DMS53 treated with DMSO at 0.1 percent for 48 hours (cell line): ENCODE results near the gene SH3BP2.
A peak's percentile ranks its signal among the peaks of the same experiment; 100 is the strongest.

ENCODE experiments used
- DNase-seq: peaks from one replicate; lab custom pipeline; 2025; ENCODE audit not compliant: unreplicated experiment; lab: John Stamatoyannopoulos, UW

SH3BP2 gene

GRCh38 chr4:2817701-2818350 lies 24.9 kb downstream of the SH3BP2 start:
- peak; percentile 62 for DNase-seq

GRCh38 chr4:2818351-2818939 lies 25.6 kb downstream of the SH3BP2 start:
- DNase-seq: no peak

- no peak for DNase-seq
Measured at GRCh38 chr4:2819244-2820215, 26.6 kb downstream of the SH3BP2 start.

GRCh38 chr4:2820216-2820982 lies 27.5 kb downstream of the SH3BP2 start:
- no peak for DNase-seq

GRCh38 chr4:2822461-2823300 lies 29.8 kb downstream of the SH3BP2 start:
- DNase-seq: no peak

GRCh38 chr4:2823301-2823670 lies 30.4 kb downstream of the SH3BP2 start:
- no peak for DNase-seq

- DNase-seq: no peak
Measured at GRCh38 chr4:2823671-2824328, 30.9 kb downstream of the SH3BP2 start.

GRCh38 chr4:2824329-2824835 lies 31.5 kb downstream of the SH3BP2 start:
- DNase-seq: no peak

GRCh38 chr4:2824836-2825381 lies 32.0 kb downstream of the SH3BP2 start:
- no peak for DNase-seq

GRCh38 chr4:2825740-2826139 lies 32.9 kb downstream of the SH3BP2 start:
- DNase-seq: no peak

GRCh38 chr4:2827071-2827873 lies 34.4 kb downstream of the SH3BP2 start:
- DNase-seq: no peak

- DNase-seq: no peak
Measured at GRCh38 chr4:2827874-2828751, 35.2 kb downstream of the SH3BP2 start.

- no peak for DNase-seq
Measured at GRCh38 chr4:2828758-2829181, 35.9 kb downstream of the SH3BP2 start.

- no peak for DNase-seq
Measured at GRCh38 chr4:2829321-2829932, 36.5 kb downstream of the SH3BP2 start.

GRCh38 chr4:2829933-2830451 lies 37.1 kb downstream of the SH3BP2 start:
- DNase-seq: no peak
